ENCODE measurements around the gene LIMS2. TPM values are rescaled to one million over a fixed set of nuclear protein-coding genes. Genes with fewer than 3 reads are reported as not detected.

Gene LIMS2
- total RNA-seq, 3 donors from 2014 or later, result 9.5 to 27.9 (median 19.4) TPM

DNA sequence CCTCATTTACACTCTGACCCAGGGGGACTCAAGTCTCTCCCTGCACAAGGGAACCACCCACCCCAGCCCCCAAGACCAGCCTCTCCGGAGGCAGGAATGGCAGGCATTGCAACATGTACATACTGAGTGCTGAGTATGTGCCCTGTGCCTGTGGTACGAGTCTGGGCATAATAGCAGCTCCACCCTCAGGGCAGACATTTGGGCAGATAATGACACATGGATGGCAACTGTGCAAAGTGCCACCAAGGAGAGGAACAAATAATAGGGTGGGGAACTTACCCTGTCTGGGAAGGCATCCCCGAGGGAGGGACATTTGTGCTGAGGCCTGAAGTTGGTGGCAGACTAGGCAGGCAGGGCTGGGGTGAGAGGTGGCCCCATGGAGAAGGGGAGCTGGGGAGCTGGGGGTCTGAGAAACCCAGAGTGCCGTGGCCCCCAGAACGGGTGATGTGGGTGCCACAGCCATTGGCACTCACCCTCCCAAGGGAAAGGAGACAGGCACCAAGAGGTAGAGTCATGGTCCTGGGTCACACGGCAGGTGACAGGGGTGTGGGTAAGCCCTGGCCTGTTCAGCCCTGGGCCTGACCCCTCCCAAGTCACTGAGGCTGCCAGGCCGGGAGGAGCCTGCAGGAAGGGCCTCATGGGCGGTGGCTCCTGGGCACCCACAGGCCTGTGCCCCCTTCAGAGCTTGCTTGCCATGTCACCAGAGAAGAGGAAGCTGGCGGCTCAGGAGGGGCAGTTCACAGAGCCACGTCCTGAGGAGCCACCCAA lies 45.0 kb downstream of the LIMS2 start:
- DNase-seq (ENCODE audit: low spot score in 2 of 2), result no peak
- Histone ChIP-seq H3K9me3 (no peaks in the 10 kb centered on the region), H3K4me1 (peaks cover 0 to 7% of the 10 kb centered on the region in 2 donors), H3K36me3 (no peaks in the 10 kb centered on the region), H3K4me3 (no peak overlapping the region), H3K27ac (no peak overlapping the region), H3K27me3 (no peaks in the 10 kb centered on the region)
- TF ChIP-seq POLR2AphosphoS5 (IDR thresholded peaks at IDR 0.05), result no peak
- no peak for TF ChIP-seq POLR2A (IDR thresholded peaks at IDR 0.05)
- TF ChIP-seq, protein P1, sequence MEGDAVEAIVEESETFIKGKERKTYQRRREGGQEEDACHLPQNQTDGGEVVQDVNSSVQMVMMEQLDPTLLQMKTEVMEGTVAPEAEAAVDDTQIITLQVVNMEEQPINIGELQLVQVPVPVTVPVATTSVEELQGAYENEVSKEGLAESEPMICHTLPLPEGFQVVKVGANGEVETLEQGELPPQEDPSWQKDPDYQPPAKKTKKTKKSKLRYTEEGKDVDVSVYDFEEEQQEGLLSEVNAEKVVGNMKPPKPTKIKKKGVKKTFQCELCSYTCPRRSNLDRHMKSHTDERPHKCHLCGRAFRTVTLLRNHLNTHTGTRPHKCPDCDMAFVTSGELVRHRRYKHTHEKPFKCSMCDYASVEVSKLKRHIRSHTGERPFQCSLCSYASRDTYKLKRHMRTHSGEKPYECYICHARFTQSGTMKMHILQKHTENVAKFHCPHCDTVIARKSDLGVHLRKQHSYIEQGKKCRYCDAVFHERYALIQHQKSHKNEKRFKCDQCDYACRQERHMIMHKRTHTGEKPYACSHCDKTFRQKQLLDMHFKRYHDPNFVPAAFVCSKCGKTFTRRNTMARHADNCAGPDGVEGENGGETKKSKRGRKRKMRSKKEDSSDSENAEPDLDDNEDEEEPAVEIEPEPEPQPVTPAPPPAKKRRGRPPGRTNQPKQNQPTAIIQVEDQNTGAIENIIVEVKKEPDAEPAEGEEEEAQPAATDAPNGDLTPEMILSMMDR (IDR thresholded peaks at IDR 0.05), result no peak
- intact Hi-C loops (cut with DNase I; ENCODE audit: low total_unique reads), result no loop called here

DNA sequence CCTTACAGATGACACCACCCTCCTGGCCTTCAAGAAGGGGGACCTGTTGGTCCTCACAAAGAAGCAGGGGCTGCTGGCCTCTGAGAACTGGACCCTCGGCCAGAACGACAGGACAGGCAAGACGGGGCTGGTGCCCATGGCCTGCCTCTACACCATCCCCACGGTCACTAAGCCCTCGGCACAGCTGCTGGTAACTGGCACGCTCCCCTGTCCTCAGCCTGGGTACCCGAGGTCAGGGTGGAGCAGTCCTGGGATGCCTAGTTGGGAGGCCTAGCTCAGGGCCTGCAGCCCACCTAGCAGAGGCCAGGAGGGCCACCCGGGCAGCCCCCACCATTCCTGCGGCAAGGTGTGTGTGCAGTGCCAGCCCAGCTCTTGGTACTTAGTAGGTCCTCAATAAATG lies 45.7 kb downstream of the LIMS2 start:
- Histone ChIP-seq H3K9me3 (no peaks in the 10 kb centered on the region), H3K27ac (no peak overlapping the region), H3K27me3 (no peaks in the 10 kb centered on the region), H3K36me3 (no peaks in the 10 kb centered on the region), H3K4me1 (peaks cover 0 to 7% of the 10 kb centered on the region in 2 donors), H3K4me3 (no peak overlapping the region)
- DNase-seq (ENCODE audit: low spot score in 2 of 2), result no peak
- intact Hi-C loops (cut with DNase I; ENCODE audit: low total_unique reads), result loop anchor here (5.0 kb wide), 1 partner anchor 337 kb away; the partner anchor contains the start of gene ERCC3
- TF ChIP-seq POLR2AphosphoS5 (IDR thresholded peaks at IDR 0.05) (no peak), POLR2A (IDR thresholded peaks at IDR 0.05) (no peak)
- TF ChIP-seq, protein P1 (IDR thresholded peaks at IDR 0.05), result no peak

DNA sequence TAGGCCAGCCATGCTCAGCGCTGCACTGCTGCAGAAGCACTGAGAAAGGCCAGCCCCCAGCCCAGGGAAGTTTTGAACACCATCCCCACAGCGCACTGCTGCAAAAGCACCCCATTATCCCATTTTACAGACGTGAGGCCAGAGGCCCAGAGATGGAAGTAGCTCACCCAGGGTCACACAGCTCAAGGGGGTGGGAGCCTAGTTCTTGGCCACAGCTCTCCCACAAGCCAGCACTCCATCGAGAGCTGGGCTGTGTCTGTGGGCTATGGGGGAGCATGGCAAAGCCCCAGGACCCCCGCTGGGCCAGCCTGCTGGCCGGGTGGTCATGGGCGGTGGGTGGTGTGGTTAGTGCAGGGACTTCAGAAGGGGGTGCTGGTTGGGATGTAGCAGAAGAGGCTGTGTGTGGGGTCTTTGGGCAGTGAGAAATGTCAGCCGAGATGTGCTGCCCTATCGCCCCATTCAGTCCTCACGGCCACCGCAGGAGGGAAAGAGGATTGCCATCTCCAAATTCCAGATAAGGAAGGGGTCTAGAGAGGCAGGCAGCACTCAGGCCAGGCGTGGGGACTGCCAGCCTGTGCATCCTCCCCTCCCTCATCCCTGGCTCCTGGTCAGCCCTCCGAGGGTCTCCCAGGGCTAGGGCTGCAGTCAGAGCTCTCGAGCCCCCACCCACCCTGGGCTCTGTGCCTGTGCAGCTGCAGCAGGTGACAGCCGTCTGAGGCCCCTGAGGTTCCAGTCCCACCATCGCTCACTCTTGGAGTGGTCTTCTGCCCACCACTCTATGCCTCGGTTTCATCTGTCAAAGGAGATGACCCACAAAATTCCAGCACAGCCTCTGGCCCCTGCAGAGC lies 46.3 kb downstream of the LIMS2 start:
- Histone ChIP-seq H3K4me3 (no peak overlapping the region), H3K27me3 (no peaks in the 10 kb centered on the region), H3K27ac (no peak overlapping the region), H3K9me3 (no peaks in the 10 kb centered on the region), H3K36me3 (no peaks in the 10 kb centered on the region), H3K4me1 (peaks cover 0 to 4% of the 10 kb centered on the region in 2 donors)
- no peak for DNase-seq (ENCODE audit: low spot score in 2 of 2)
- intact Hi-C loops (cut with DNase I; ENCODE audit: low total_unique reads), result loop anchor here (5.0 kb wide), 1 partner anchor 337 kb away; the partner anchor contains the start of gene ERCC3
- TF ChIP-seq, protein P1 (IDR thresholded peaks at IDR 0.05), result no peak
- TF ChIP-seq POLR2AphosphoS5 (IDR thresholded peaks at IDR 0.05), result no peak
- no peak for TF ChIP-seq POLR2A (IDR thresholded peaks at IDR 0.05)

DNA sequence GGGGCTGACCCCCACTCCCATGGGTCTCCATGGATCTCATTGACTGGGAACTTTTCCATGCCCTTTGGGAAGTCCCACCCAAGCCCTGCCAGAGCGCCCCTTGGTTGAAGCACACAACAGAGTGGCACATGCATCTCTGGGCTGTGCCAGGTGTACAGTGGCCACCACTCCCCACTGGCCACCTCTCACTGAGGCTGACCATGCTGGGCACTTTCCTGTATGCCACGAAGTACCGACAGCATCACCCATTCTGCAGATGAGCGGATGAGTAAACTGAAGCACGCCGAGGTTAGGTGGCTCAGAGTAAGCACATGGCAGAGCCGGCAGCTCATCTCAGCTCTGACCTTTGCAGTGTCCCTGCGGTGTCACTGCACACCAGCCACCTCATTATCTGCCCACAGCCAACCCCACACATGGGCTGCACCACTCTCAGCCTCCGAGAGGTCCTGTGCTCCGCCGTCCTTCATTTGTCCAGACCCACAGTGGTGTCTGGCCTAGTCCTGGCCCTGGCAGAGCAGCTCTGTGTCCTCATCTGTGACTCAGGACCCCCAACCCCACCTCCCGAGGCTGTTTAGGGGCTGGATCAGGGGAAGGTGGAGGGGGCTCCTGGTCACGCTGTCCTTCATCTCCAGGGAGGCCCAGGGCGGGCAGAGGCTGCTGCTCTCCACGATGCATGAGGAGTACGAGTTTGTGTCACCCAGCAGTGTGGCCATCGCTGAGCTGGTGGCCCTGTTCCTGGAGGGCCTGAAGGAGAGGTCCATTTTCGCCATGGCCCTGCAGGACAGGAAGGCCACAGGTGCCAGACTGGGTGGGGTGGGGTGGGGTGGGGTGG lies 47.4 kb downstream of the LIMS2 start:
- no peak for DNase-seq (ENCODE audit: low spot score in 2 of 2)

More for the DNA sequence above, 47.4 kb downstream of the LIMS2 start:
- intact Hi-C loops (cut with DNase I; ENCODE audit: low total_unique reads), result loop anchor here (5.0 kb wide), 1 partner anchor 336 kb away; the partner anchor contains the start of gene ERCC3
- H3K27me3 ChIP-seq, result no peaks in the 10 kb centered on the region
- H3K36me3 ChIP-seq, result no peaks in the 10 kb centered on the region
- TF ChIP-seq, protein P1 (IDR thresholded peaks at IDR 0.05), result no peak
- no peak for TF ChIP-seq POLR2A (IDR thresholded peaks at IDR 0.05)
- TF ChIP-seq POLR2AphosphoS5 (IDR thresholded peaks at IDR 0.05), result no peak
- H3K4me3 ChIP-seq, result no peak overlapping the region
- no peaks in the 10 kb centered on the region for H3K9me3 ChIP-seq
- no peak overlapping the region for H3K27ac ChIP-seq
- no peaks in the 10 kb centered on the region for H3K4me1 ChIP-seq

All from breast epithelium (tissue), 4 donors.